ELF-1 (cell line): ENCODE results near the gene COL9A3.
A peak's percentile ranks its signal among the peaks of the same experiment; 100 is the strongest.

Source experiments
- DNase-seq: peaks from one replicate; pipeline ENCODE4 v3.0.0-alpha.2; 2016; ENCODE audit warnings: low read depth, low spot score

The COL9A3 gene

DNA sequence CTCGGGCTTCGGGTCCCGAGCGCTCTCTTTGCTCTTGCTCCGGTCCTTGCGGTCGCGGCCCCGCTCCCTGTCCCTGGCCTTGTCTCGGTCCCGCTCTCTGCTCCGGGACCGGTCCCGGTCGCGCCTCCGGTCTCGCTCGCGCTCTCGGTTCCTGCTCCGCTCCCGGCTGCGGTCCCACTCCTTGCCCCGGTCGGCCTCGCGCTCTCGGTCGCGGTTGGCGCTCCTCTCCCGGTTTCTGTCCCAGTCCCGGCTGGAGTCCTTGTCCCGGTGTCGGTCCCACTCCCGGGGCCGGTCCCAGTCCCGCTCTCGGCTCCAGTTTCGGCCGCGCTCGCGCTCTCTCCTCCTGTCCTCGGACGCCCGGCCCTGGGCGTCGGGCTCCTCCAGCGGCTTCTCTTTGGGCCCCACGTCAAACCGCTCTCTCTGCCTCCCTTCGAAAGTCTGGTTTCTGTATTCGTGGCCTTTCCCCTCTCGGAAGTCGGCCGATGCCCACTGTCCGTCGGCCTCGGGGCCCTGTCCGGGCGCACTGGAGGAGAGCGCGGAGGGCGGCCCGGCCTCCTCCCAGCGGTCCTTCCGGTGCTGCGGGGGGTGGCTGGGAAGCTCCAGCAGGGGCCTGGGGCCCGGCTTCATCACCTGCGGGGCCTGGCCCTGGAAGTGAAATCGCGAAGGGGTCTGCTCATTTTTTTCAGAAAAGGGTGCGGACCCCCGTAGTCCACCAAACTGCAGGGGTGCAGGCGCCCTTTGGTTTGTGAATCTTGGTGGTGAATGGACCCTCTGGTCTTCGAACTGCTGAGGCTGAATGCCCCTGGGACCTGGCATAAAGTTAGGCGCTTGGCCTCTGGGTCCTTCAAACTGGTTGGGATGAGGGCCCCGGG lies 62.7 kb downstream of the COL9A3 start:
- no peak for DNase-seq

DNA sequence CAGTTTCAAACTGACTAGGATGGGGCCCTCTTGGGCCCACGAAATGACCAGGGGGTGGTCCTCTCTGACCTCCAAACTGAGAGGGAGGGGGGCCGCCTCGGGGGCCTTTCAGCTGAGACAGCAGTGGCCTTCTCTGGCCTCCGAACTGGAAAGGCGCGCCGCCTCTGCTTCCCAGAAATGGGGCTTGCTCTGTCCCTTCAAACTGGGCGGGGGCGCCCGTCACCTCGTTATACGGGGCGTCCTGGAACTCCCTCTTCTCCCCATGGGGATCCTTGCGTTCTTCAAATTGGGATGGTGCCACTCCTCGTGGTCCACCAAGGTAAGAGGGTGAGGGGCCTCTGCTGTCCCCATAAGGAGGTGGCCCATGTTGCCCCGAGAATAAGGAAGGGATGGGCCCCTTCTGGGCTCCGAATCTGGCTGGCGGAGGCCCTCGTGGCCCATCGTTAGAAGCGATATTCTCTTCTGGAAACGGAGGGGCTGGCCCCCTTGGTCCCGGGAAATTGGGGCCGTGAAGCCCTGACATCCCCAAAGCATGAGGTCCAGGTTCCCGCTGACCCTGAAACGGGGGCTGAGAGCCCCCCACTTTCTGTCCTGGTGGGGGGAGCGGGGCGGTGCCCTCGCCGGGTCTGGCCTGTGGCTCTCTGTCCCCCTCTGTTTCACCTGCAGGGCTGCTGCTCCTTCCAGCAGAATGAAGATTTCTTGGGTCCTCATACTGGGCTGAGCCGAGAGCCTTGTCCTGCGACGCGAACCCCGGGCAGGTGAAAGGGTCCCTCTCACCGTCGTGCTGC lies 63.5 kb downstream of the COL9A3 start:
- no peak for DNase-seq

DNA sequence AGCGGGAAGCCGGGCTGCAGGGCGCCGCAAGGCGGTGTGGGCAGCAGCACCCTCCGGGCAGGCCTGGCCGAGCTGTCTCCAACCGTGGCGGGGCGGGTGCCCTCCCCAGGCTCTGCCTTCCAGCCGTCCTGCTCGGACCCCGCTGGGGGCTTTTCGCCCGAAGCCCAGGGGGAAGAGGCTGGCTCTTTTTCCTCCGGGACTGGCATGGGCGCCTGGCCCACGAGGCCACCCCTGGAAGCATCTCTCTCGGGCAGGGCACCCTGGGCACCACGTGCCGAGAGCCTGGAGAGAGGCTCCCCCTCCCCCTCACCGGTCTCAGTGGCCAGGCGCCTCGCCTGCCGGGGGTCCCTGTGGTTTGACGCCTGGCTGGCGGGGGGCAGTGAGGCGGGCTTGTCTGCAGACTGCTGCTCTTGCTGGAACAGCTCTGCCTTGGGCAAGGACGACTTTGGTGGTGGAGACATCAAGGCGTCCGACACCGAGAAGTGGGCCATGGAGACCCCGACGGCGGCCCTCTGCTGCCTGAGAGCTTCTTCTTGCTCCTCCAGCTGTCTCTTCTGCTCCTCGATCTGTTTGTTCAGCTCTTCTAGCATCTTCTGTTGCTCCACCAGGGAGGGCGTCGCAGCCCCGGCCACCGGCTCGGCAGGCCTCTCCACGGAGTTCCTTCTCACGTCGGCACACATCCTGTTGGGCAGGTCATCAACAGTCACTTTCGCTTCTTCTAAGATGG lies 64.2 kb downstream of the COL9A3 start:
- no peak for DNase-seq

DNA sequence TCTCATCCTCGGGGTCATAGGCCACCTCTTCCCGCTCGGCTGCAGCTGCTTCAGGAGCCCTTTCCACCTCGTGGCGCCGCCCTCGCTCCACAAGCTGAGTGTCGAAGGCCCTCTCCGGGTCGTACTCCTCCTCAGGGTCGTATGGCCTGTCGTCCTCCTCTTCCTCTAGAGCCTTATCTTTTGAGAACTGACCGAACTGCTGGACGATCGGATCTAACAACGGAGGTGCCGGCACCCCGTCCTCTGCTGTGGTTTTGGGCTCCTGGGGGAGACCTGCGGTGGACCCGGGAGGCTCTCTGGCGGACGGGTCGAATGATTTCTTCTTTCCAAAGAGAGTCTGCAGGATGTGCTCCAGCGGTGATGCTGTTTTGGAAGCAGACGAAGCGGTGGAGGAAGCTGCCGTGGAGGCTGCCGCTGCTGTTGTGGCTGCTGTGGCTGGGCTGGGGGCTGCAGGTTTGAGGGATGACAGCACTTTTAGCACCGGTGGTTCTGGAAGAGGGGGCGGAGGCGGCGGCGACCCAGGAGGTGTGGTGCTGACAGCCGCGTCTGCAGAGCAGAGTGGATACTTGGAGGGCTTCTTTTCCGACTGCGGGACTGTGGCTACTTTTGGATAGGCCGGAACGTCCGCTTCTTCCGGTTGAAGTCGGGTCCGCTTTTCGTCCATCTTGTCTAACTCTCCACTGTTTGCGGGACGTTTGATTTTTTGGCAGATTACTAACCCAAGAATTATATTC lies 65.0 kb downstream of the COL9A3 start:
- DNase-seq, result no peak

DNA sequence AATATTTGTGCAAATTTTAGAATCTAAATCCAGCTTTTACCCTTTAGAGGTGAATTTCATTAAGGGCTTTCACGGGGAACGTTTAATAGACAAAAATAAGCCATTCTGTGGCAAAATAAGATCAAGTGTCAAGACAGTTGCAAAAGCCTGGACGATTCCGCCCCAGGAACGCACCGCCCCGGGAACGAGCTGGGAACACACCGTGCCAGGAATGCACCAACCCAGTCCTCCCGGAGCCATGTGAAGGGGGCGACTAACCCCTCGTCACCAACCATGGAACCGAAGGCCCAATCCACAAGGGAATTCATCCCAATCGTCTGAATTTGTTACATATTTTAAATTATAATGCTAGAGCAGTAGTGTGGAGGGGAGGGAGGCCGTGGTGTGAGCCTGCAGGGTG lies 65.6 kb downstream of the COL9A3 start:
- DNase-seq, result no peak

DNA sequence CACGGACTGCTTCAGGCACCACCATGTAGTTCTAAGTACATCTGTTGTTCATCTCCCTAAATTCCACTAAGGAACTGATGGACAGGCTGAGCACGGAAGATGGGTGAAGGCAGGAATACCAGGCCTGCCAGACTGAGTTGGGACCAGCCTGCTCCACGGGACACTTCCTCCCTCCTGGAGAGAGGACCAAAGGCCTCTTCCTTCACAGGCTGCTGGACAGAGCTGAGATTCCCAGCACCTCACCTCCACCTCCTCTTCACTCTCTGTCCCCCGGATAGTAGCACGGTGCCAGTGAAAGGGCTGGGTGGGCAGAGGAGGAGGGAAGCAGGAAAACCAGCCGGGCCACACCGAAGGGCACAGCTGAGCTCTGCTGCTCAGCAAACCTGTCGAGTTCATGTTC lies 67.7 kb downstream of the COL9A3 start:
- DNase-seq, result no peak

DNA sequence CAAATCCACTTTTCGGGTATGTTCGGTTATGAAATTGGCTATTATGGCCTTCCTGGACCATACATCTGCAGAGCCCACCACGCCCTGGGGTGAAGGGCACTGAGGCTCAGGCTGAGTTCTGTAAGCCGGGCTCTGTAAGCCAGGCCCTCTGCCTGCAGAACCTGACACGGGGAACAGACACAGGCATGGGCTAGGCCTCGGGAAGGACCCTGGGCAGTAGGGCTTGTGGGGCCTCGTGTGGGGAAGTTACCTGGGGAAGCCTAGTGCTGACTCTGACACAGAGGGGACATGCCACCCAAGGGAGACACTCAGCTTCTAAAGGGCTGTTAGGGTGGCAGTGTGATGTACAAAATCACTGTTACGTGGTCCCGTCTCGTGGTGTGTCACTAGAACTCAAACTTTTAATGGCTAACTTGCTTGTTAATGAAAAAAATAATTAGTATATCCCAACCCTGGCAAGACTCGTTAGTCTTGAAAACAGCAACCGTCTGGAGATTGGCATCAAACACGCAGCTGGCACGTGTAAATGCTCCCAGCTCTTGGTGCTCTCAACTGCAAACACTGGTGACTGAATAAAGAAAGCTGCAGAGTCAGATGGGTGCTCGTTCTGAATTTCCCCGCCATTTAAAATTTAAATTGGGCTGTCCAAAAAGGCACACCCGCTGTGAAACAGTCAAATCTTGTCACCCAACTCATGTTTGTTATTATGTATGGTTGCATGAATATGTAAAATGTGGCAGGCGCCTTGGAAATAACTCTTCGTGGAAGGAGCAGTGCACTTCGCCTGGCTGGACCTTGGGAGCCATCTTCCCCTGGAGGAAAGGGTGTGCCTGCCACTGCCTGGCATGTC lies 68.4 kb downstream of the COL9A3 start:
- DNase-seq, result peak; percentile 25

DNA sequence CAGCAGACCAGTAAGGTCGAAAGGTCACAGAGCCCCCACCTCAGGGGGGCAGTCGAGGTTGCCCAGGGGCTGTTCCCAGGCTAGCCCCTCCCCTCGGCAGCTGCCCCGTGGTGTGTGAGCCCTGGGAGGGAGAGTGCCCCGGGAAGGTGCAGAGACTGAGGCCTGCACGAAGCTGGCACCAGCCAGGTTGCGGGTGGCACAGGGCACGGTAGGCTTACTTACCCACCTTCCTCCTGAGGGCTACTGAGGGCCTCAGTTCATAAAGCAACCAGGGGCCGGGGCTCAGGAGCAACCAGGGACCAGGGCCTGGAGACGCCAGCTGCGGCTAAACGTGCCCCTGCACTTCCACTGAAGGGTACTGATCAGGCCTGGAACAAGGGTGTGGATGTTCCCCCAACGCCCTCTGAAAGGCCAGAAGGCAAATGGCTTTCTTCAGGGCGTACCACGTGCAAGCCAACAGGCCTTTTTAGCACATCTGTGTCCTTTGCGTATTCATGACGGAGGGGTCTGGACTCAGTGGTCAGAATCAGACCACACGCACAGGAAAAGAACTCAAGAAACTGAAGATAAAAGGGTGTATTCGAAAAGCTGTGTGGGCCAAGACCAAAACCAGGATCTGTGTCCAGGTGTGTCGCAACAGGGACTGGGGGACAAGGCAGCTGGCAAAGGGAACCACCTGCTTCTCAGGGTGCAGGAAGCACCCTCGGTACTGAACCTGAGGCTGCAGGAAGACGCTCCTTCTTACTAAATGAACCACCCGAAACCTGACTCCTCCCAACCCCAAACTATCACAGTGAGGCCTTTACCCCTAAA lies 69.3 kb downstream of the COL9A3 start:
- no peak for DNase-seq

DNA sequence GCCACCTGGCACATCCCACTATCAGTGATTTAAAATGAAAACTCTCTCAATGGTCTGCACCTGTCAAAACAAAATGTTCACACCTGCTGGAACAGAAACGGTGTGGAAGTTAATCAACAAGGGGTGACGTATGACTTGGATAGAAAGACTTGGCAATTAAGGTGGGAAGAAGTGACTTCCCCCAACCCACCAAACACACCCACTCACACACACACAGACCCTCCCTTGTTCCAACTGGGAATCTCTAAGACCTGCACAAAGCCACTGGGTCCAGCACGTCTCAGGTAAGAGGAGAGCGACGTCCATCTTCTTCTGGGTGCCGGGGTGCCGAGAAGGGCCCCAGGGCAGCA lies 69.8 kb downstream of the COL9A3 start:
- DNase-seq, result no peak

DNA sequence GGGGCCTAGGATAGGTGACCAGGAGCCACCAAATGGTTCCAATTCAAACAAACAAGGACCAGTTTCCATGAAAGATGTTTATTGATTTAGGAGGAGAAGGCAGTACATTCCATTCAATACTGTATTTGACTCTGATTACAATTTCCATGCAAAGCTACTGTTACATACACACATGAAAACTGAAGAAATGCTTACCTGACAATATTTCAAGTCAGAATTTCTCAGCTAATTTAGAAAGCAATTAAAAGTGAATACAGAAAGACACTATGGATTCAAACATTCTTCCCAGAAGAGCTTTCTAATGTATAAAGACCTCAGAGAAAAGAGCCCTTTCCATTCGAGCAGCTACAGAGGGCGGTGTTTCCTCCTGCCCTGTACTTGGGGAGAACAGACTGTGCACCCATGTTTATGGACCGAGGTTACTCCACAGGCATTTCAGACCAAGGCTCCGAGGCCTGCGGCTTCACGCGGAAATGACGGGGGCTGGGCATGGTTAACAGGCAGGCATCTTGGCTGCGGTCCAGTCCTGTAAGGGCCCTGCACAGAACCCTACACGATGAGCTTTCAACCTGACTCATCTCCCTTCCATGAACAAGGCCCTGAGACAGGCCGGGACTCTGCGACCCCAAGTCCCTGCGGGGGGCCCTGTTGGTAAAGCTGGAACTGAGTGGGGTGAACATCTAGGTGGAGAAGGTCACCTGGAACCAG lies 70.5 kb downstream of the COL9A3 start:
- no peak for DNase-seq

DNA sequence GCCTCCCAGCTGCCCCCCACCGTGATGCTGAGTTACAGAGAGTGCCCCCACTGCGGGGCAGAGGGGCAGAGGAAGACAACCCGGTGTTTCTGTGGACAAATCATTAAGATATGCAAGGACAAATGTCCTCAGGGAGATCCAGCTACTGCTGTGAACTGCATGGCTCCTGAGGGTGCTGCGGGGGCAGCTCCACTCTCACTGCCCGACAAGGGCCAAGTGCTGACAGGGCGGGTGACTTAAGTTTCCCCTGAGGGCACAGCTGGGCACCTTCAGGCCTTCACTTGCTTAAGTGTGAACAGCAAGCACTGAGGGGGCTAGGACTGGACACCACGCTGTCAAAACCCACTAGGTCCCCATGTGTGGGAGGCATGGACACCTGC lies 71.0 kb downstream of the COL9A3 start:
- no peak for DNase-seq

DNA sequence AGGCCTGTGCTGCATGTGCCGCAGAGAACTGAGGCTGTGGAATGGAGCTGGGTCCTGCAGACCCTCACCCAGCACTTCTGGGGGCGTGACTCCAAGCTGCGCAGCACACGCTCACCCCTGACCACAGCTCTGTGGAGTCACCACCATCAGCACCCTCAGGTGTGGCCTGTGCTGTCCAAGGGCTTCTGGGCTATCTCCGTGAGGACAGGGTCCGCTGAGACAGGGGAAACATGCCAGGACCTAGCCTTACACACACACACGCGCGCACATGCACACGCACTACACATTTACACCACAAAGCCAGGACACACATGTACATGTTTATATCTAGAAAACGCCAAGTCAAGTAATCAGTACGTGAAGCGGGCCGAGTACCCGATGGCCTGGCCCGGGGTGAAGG lies 71.6 kb downstream of the COL9A3 start:
- DNase-seq, result no peak

DNA sequence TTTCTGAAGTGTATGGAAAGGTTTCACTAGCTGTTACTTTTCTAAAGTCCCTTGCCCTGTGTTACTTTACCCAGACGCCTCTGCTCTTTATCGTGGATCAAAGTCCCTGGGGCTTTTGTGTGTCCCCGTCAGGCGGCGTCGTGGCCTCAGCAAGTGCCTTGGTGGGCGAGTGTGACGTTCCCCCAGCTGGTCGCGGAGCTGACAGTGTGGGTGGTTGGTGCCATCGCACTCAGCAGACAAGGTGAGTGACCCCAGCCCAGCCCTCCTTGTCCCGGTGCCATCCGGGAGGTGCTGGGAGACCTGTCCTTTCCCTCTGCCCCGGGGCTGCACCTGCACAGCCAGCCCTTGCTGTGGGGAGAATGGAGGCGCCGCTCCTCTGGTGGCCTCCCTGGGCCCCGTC lies 72.1 kb downstream of the COL9A3 start:
- no peak for DNase-seq

DNA sequence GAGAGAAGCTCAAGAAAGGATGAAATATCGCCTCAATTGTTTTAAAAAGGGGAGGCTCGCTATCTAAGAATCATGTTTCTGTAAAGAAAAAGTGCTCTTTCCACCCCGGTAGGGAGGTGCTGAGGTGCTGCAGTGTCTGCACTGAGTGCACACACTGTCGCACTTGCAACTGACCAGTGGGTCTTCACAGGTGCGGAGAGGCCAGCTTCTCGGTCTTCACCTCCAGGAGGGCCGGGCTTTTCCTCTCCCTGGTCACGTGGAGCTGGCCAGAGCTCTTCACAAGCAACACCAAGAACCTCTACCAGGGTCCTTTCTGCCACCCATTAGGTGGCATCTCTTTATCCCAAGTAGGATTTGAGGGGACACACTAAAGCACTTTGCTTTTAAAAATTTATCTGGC lies 72.6 kb downstream of the COL9A3 start:
- DNase-seq, result no peak

DNA sequence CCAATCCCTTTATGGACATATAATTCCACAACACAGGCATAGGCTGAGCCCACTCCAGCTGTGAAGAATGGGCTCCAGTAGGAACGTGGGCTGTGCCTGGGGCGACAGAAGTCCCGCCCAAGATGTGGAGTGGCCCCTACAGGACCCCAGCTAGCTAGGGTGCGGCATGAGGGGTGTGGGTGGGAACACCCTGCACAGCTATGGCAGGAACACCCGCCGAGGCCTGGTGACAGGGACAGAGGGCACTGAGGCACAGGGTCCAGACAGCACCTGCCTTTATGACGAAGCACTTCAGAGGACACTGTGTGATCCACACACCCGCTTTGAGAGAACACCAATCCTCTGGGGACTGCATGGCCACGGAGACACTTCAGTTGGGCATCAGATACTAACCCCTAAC lies 73.0 kb downstream of the COL9A3 start:
- DNase-seq, result no peak

DNA sequence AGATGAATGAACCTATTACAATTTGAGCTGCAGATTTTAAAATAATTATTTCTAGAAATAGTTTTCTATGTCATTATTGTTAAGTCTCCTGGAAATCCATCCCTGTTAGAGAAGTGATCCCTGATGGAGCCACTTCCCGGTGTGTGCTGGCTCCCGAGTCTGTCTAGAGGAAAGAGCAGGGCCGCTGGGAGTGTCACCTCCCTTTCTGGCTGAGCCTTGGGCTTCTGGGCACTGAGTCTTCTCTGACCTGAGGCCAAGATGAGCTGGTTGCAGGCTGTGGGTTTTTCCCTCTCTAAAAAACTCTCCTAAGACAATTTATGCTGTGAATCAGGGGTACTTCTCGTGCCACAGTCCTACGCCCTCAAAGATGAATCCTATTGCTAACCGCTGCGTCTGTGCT lies 73.6 kb downstream of the COL9A3 start:
- DNase-seq, result no peak
